Activated CD4-positive, alpha-beta T cell treated with anti-CD3 and anti-CD28 coated beads, Interleukin-2, amount 10 ng/mL, durations not matched to agents 7 days and 5 days (primary cell): ENCODE results near the gene TAF11. TPM values are rescaled to one million over a fixed set of nuclear protein-coding genes. Genes with fewer than 3 reads are reported as not detected.

ENCODE experiments used
- CTCF ChIA-PET: fragments of 350-600 bp; sonication (Branson Sonifier 250); formaldehyde crosslinking; loops from one replicate; lab custom pipeline; 2021; ENCODE audit warnings: antibody characterized with exemption; lab: Charles Lee
- POLR2A ChIA-PET: fragments of 350-600 bp; sonication (Branson Sonifier 250); formaldehyde crosslinking; loops from one replicate; lab custom pipeline; 2021; ENCODE audit warnings: antibody characterized with exemption; lab: Charles Lee
- DNase-seq: peaks from one replicate; pipeline ENCODE4 v3.0.0-alpha.2; 2020
- H3K27ac Mint-ChIP-seq: one replicate; pipeline ENCODE4 v1.8.0; 2021; ENCODE audit warnings: mild to moderate bottlenecking, moderate library complexity, mixed read lengths
- H3K27me3 Mint-ChIP-seq: one replicate; pipeline ENCODE4 v1.8.0; 2021; ENCODE audit warnings: mixed read lengths
- H3K36me3 Mint-ChIP-seq: one replicate; pipeline ENCODE4 v1.8.0; 2021; ENCODE audit warnings: low read depth, mixed read lengths
- H3K4me1 Mint-ChIP-seq: one replicate; pipeline ENCODE4 v1.8.0; 2021; ENCODE audit warnings: mixed read lengths
- H3K4me3 Mint-ChIP-seq: one replicate; pipeline ENCODE4 v1.8.0; 2021; ENCODE audit warnings: mild to moderate bottlenecking, moderate library complexity, mixed read lengths
- H3K9me3 Mint-ChIP-seq: one replicate; pipeline ENCODE4 v1.8.0; 2021; ENCODE audit warnings: mixed read lengths
- total RNA-seq, 2 experiments: library from RNA; stranded (reverse); gene quantifications; one replicate each; pipeline ENCODE4 v1.2.3, GENCODE V29; 2021

TAF11 gene
- total RNA-seq, 2 experiments from 2014 or later, result 29.8 to 30.2 TPM

DNA sequence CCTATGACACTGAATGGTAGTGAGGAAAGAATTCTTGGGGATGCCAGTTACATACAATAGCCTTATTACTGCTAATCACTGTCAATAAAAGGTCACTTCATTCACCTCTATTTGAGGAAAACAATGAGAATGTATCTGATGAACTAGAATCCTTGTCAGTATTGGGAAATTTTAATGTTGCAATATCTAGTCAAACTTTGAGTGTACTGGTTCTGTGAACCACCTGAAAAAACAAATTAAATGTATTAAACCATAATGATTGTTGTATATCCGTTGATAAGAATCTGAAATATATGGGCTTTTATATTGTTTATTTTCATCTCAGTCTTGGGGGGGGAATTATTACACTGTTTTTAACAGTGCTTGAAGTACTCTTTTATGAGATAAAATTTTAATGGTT, 10.6 kb downstream of the TAF11 start:
- Mint-ChIP-seq H3K27ac (no peak overlapping the region), H3K9me3 (no peaks in the 10 kb centered on the region), H3K4me1 (peaks cover 3% of the 10 kb centered on the region), H3K27me3 (no peaks in the 10 kb centered on the region), H3K4me3 (no peak overlapping the region), H3K36me3 (peaks cover 29% of the 10 kb centered on the region)
- no peak for DNase-seq
- POLR2A ChIA-PET, result no interaction called here
- CTCF ChIA-PET, result interaction anchor here (1.8 kb wide), 1 partner anchor 10 kb away, joined by 4 read pairs; the partner anchor contains the start of gene TAF11

DNA sequence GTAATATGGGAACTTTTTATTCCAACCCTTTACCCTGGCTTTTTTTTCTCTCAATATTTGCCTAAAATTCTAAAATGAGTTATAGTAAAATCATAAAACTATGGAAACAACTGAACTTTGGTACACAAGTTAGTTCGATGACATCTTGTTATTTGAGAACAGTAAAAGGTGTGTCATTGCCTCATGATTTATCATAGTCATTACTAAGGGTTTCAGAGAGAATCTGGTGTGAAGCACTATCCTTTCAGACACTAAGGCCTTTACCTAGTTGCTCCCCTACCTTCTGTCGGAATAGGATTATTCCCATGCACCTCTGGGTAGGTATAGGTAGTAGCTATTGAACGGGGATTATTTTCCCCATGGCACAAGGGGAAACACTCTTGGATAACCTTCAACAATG, 11.4 kb downstream of the TAF11 start:
- H3K4me3 Mint-ChIP-seq, result no peak overlapping the region
- ChIA-PET POLR2A (no interaction called here), CTCF (no interaction called here)
- H3K4me1 Mint-ChIP-seq, result peaks cover 3% of the 10 kb centered on the region
- no peaks in the 10 kb centered on the region for H3K27me3 Mint-ChIP-seq
- H3K27ac Mint-ChIP-seq, result no peak overlapping the region
- no peak for DNase-seq
- peaks cover 34% of the 10 kb centered on the region for H3K36me3 Mint-ChIP-seq
- no peaks in the 10 kb centered on the region for H3K9me3 Mint-ChIP-seq

DNA sequence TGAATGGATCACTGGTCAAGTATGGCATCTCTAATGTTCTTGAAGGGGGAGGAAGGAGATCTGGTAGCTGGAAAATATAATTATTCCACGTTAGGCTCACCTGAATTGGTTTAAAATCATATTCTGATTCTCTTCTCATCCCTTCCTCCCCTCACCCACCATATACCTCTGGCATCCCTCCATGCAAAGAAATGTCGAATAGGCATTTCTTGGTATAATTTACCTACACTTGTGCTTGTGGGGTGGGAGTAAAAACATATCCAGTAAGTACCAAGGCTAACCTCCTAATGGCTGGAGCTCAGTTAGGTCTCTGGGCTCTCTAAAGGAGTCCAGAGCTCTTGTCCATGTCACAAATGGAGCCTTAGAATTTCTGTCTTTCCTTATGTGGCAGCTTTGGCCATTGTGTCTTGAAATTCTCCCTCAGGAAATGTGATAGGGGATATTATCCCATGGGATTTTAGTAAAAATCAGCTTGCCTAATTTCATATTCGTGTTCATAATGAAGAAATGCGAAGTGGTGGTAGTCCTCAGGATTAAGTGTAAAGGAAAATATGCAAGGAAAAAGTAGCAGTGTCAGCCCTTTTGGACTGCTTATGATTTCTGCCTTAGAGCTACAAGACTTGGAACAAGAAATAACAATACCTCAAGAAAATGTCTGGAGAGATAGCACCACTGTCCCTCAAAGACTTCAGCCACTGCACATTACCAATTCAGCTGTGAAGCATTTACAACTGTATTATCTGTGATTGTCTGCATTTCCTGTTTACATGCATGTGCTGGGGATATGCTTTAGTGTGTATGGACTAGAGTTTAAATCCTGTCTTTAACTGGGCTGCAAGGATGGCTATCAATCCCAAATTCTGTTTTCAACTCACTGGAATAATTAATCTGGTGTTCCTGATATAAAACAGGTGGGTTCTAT, 12.3 kb downstream of the TAF11 start:
- Mint-ChIP-seq H3K27me3 (no peaks in the 10 kb centered on the region), H3K4me3 (no peak overlapping the region), H3K36me3 (peaks cover 38% of the 10 kb centered on the region), H3K9me3 (no peaks in the 10 kb centered on the region), H3K4me1 (peaks cover 3% of the 10 kb centered on the region), H3K27ac (no peak overlapping the region)
- ChIA-PET CTCF (interaction anchor here (0.5 to 1.0 kb wide), 4 partner anchors 13 to 300 kb away, joined by 3 to 5 read pairs (median 3); no protein-coding TSS in a partner anchor), POLR2A (no interaction called here)
- no peak for DNase-seq

DNA sequence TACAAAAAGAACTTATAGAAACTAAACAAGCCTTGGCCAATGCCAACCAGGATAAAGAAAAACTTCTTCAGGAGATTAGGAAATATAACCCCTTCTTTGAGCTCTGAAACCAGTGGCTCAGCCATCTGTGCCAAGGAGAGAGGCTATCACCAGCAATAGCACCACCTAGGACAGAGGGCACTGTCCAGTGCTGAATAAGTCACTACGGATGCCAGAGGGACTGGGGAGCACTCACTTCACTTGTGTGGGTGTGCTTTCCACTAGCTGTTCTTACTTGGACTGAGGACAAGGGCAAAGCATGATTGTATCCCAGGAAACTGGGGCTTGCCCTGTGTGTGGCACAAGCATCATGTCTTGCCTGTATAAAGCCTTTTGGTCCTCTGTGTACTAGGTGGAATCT, 15.5 kb downstream of the TAF11 start:
- peaks cover 30% of the 10 kb centered on the region for H3K36me3 Mint-ChIP-seq
- ChIA-PET POLR2A (interaction anchor here (0.5 kb wide), 1 partner anchor 1673 kb away, joined by 3 read pairs; no protein-coding TSS in a partner anchor), CTCF (interaction anchor here (1.0 to 1.9 kb wide), 3 partner anchors 14 to 30 kb away, joined by 3 to 6 read pairs (median 3); partner anchors contain the start of gene TAF11)
- no peaks in the 10 kb centered on the region for H3K27me3 Mint-ChIP-seq
- no peaks in the 10 kb centered on the region for H3K4me1 Mint-ChIP-seq
- no peak overlapping the region for H3K27ac Mint-ChIP-seq
- H3K4me3 Mint-ChIP-seq, result no peak overlapping the region
- H3K9me3 Mint-ChIP-seq, result no peaks in the 10 kb centered on the region
- DNase-seq, result no peak

DNA sequence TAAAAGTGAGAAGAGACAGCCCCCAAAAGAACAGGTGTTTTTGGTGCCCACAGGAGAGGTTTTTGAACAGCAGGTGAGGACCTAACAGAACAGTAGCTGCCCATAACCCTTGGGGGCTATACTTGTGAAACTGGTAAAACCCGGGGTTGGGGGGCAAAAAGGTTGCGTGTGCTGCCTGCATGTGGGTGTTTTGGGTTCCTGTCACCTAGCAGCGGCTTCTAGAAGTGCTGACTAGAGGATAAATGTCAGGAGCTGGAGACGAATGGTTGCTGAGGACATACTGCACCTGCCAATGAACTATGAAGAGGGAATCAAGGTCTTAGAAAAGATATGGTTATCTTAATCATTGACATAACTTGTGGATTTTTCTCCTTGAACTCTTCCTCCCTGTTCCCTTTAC, 16.0 kb downstream of the TAF11 start:
- no peaks in the 10 kb centered on the region for H3K9me3 Mint-ChIP-seq
- H3K4me3 Mint-ChIP-seq, result no peak overlapping the region
- no peak overlapping the region for H3K27ac Mint-ChIP-seq
- CTCF ChIA-PET, result interaction anchor here (0.7 to 1.9 kb wide), 3 partner anchors 10 to 30 kb away, joined by 3 to 6 read pairs (median 4); no protein-coding TSS in a partner anchor
- no peaks in the 10 kb centered on the region for H3K4me1 Mint-ChIP-seq
- peaks cover 29% of the 10 kb centered on the region for H3K36me3 Mint-ChIP-seq
- H3K27me3 Mint-ChIP-seq, result no peaks in the 10 kb centered on the region
- DNase-seq, result no peak
- POLR2A ChIA-PET, result interaction anchor here (0.5 kb wide), 1 partner anchor 1674 kb away, joined by 3 read pairs; no protein-coding TSS in a partner anchor

DNA sequence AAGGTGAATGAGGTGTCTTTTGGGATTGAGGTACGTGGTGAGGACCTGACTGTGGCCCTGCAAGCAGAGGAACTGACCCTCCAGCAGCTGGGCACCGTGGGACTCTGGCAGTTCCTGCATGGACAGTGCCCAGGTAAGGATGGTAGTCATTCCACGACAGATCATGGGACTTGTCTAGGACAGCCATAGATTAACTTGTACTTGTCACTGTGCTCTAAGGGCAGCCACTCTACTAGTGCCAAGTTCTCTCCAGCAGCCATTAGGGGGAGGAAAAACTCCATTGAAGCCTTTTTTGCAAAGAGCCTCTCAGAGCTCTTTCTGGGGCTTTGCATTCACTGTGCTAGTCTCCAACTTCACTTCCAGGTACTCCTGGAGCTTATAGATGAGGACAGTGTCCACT, 20.4 kb downstream of the TAF11 start:
- ChIA-PET CTCF (interaction anchor here (1.2 kb wide), 1 partner anchor 56 kb away, joined by 4 read pairs; no protein-coding TSS in a partner anchor), POLR2A (interaction anchor here (0.6 kb wide), 1 partner anchor 134 kb away, joined by 3 read pairs; no protein-coding TSS in a partner anchor)
- H3K4me3 Mint-ChIP-seq, result no peak overlapping the region
- H3K27me3 Mint-ChIP-seq, result no peaks in the 10 kb centered on the region
- no peaks in the 10 kb centered on the region for H3K4me1 Mint-ChIP-seq
- no peak overlapping the region for H3K27ac Mint-ChIP-seq
- H3K9me3 Mint-ChIP-seq, result no peaks in the 10 kb centered on the region
- DNase-seq, result no peak
- H3K36me3 Mint-ChIP-seq, result peaks cover 23% of the 10 kb centered on the region

DNA sequence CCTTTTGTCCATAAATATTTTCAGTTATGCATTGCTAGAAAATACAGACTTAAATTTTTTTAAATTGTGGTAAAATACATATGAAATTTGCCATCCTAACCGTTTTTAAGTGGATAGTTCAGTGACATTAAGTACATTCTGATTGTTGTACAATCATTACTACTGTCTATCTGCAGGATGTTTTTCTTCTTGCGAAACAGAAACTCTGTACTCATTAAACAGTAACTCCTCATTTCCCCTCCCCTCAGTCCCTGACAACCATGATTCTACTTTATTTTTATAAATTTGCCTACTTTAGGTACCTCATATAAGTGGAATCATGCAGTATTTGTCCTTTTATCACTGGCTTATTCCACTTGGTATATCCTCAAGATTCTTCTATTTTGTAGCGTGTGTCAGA, 21.3 kb downstream of the TAF11 start:
- ChIA-PET POLR2A (no interaction called here), CTCF (no interaction called here)
- peaks cover 20% of the 10 kb centered on the region for H3K36me3 Mint-ChIP-seq
- H3K4me3 Mint-ChIP-seq, result no peak overlapping the region
- DNase-seq, result no peak
- no peaks in the 10 kb centered on the region for H3K4me1 Mint-ChIP-seq
- no peak overlapping the region for H3K27ac Mint-ChIP-seq
- H3K27me3 Mint-ChIP-seq, result no peaks in the 10 kb centered on the region
- no peaks in the 10 kb centered on the region for H3K9me3 Mint-ChIP-seq

DNA sequence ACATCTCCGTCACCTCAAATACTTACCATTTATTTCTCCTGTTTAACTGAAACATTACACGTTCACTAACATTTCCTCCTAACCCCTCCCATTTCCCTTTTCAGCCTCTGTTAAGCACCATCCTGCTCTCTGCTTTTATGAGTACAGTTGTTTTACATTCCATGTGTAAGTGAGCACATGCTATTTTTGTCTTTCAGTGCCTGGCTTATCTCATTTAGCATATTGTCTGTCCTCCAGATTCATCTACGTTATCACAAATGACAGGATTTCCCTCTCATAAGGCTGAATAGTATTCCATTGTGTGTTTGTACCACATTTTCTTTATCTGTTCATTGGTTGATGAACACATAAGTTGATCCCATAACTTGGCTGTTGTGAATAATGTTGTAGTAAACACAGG, 22.7 kb downstream of the TAF11 start:
- peaks cover 6% of the 10 kb centered on the region for H3K36me3 Mint-ChIP-seq
- no peaks in the 10 kb centered on the region for H3K4me1 Mint-ChIP-seq
- H3K27me3 Mint-ChIP-seq, result no peaks in the 10 kb centered on the region
- no peak for DNase-seq
- ChIA-PET CTCF (no interaction called here), POLR2A (no interaction called here)
- H3K27ac Mint-ChIP-seq, result no peak overlapping the region
- no peak overlapping the region for H3K4me3 Mint-ChIP-seq
- H3K9me3 Mint-ChIP-seq, result no peaks in the 10 kb centered on the region

DNA sequence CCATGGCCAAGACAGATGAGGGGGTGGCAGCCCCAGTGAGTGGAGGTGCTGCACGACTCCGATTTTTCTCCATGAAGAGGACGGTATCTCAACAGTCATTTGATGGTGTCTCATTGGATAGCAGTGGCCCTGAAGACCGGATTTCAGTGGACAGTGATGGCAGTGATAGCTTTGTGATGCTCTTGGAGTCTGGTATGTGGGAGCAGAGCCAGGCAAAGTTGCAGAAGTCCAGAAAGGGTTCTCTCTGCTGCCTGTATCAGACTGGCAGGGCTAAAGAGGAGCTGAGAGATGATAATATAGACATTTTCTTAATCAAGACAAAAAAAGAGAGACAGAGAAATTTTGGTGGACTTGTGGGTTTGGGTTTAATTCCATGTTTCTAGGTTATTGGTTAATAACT, 23.8 kb downstream of the TAF11 start:
- POLR2A ChIA-PET, result no interaction called here
- no peak for DNase-seq
- Mint-ChIP-seq H3K4me3 (no peak overlapping the region), H3K4me1 (no peaks in the 10 kb centered on the region), H3K27me3 (no peaks in the 10 kb centered on the region), H3K36me3 (peaks cover 4% of the 10 kb centered on the region), H3K27ac (no peak overlapping the region), H3K9me3 (no peaks in the 10 kb centered on the region)
- CTCF ChIA-PET, result interaction anchor here (0.6 kb wide), 2 partner anchors 39 to 1231 kb away, joined by 3 to 6 read pairs; no protein-coding TSS in a partner anchor

DNA sequence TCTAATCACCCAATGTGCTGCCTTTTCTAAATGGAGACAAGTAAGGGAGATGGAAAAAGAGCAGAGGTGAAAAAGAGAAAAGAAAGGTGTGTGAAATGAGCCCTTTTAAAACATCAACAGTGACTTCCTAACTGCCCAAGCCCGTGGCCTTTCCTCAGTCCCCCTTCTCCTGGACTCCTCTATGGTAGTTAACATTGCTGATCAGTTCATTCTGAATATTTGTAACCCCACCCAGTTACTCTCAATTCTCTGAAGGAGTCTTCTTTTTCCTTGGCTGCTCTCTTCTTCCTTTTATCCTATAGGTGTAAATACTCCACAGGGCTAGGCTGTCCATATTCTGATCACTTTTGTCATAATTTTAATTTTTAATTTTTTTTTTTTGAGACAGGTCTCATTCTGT, 27.1 kb downstream of the TAF11 start:
- no peaks in the 10 kb centered on the region for H3K9me3 Mint-ChIP-seq
- no peaks in the 10 kb centered on the region for H3K27me3 Mint-ChIP-seq
- ChIA-PET POLR2A (no interaction called here), CTCF (no interaction called here)
- no peaks in the 10 kb centered on the region for H3K4me1 Mint-ChIP-seq
- peaks cover 18% of the 10 kb centered on the region for H3K36me3 Mint-ChIP-seq
- no peak overlapping the region for H3K27ac Mint-ChIP-seq
- H3K4me3 Mint-ChIP-seq, result no peak overlapping the region
- DNase-seq, result no peak

DNA sequence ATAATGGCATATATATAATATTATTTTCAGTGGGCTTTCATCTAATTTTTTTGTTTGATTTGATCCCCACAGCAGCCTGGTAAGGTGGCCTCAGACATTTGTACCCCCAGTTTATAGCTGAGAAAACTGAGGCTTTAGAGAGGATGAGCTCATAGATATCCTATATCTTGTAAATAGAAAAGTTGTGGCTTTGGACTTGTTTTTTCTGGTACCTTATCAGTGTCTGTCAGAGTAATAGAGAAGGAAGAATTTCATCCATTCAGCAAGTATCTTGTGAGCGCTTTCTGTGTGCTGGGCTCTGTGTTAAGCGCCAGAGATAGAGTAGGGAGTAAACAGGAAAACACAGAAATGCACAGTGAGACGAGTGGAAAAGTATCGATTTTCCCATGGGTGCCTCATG, 27.9 kb downstream of the TAF11 start:
- POLR2A ChIA-PET, result no interaction called here
- H3K27me3 Mint-ChIP-seq, result no peaks in the 10 kb centered on the region
- no peak for DNase-seq

DNA sequence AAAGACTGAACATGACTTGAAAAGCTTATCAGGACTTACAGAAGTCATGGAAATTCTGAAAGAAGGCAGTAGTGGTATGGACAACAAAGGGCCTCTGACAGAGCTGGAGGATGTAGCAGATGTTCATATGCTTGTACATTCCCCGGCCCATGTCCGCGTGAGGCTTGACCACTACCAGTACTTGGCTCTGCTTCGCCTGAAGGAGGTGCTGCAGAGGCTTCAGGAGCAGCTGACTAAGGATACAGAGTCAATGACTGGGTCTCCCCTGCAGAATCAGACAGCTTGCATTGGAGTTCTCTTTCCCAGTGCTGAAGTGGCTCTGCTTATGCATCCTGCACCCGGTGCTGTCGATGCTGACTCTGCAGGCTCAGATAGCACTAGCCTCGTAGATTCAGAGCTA, 29.2 kb downstream of the TAF11 start:
- ChIA-PET POLR2A (no interaction called here), CTCF (no interaction called here)
- no peaks in the 10 kb centered on the region for H3K9me3 Mint-ChIP-seq
- H3K4me1 Mint-ChIP-seq, result no peaks in the 10 kb centered on the region
- peaks cover 17% of the 10 kb centered on the region for H3K36me3 Mint-ChIP-seq
- H3K27me3 Mint-ChIP-seq, result no peaks in the 10 kb centered on the region
- DNase-seq, result no peak
- H3K27ac Mint-ChIP-seq, result no peak overlapping the region
- no peak overlapping the region for H3K4me3 Mint-ChIP-seq

More for the DNA sequence above, 27.9 kb downstream of the TAF11 start:
- H3K4me3 Mint-ChIP-seq, result no peak overlapping the region
- H3K9me3 Mint-ChIP-seq, result no peaks in the 10 kb centered on the region
- H3K27ac Mint-ChIP-seq, result no peak overlapping the region
- no peaks in the 10 kb centered on the region for H3K4me1 Mint-ChIP-seq
- H3K36me3 Mint-ChIP-seq, result peaks cover 18% of the 10 kb centered on the region
- CTCF ChIA-PET, result interaction anchor here (0.6 to 1.3 kb wide), 2 partner anchors 16 to 177 kb away, joined by 3 read pairs; no protein-coding TSS in a partner anchor

DNA sequence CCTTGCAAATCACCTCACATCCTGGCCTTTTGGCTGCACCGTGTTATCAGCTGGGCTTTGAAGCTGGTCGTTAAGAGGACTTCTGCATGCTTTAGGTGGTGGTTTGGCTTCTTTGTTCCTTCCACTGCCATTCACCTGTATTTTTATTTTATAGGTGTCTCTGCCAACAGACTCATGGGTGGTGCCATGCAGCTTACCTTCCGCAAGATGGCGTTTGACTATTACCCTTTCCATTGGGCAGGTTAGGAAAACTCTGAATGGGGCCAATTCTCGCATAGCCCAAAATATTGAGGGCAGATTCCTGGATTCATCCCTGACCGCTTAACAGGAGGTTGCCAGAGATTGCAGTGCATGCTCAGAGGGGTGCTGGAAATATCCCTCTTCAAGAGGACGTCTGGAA, 32.4 kb downstream of the TAF11 start:
- DNase-seq, result no peak
- no peak overlapping the region for H3K4me3 Mint-ChIP-seq
- H3K4me1 Mint-ChIP-seq, result no peaks in the 10 kb centered on the region
- no peaks in the 10 kb centered on the region for H3K27me3 Mint-ChIP-seq
- H3K9me3 Mint-ChIP-seq, result no peaks in the 10 kb centered on the region
- ChIA-PET POLR2A (no interaction called here), CTCF (no interaction called here)
- no peak overlapping the region for H3K27ac Mint-ChIP-seq
- peaks cover 17% of the 10 kb centered on the region for H3K36me3 Mint-ChIP-seq
